ENCODE measurements around the gene SMC4.
A peak's percentile ranks its signal among the peaks of the same experiment; 100 is the strongest.
"Not testable (repeated sequence)": the region's sequence is repeated elsewhere in the genome, so short reads cannot be mapped to it uniquely, and the experiment has no call there.

Gene SMC4

GRCh38 chr3:160399125-160400029 is at the start of gene SMC4, which contains the start of gene IFT80:
Gene SMC4, plus strand, starts transcription at chr3:160399650. Its CDS starts 1,177 bp downstream, at chr3:160400827.
Gene IFT80, minus strand, starts transcription at chr3:160399225. Its CDS starts 14,625 bp downstream, at chr3:160384600.
- DNase-seq = peak; percentile 97

- DNase-seq = no peak
Observed at GRCh38 chr3:160355826-160356225, 43.6 kb upstream of the SMC4 start.

- DNase-seq = not testable (repeated sequence)
Observed at GRCh38 chr3:160362896-160363295, 36.6 kb upstream of the SMC4 start.

GRCh38 chr3:160365869-160366522 is 33.5 kb upstream of the SMC4 start:
- DNase-seq = no peak

GRCh38 chr3:160368804-160369203 is 30.6 kb upstream of the SMC4 start:
- DNase-seq = no peak

- DNase-seq = no peak
Observed at GRCh38 chr3:160369784-160370183, 29.7 kb upstream of the SMC4 start.

- no peak for DNase-seq
Observed at GRCh38 chr3:160370987-160371857, 28.2 kb upstream of the SMC4 start.

- no peak for DNase-seq
Observed at GRCh38 chr3:160372780-160373179, 26.7 kb upstream of the SMC4 start.

- DNase-seq = no peak
Observed at GRCh38 chr3:160373655-160374054, 25.8 kb upstream of the SMC4 start.

- no peak for DNase-seq
Observed at GRCh38 chr3:160374472-160374871, 25.0 kb upstream of the SMC4 start.

- no peak for DNase-seq
Observed at GRCh38 chr3:160374925-160375324, 24.5 kb upstream of the SMC4 start.

GRCh38 chr3:160376681-160377080 is 22.8 kb upstream of the SMC4 start:
- DNase-seq = no peak

GRCh38 chr3:160378331-160379109 is 20.9 kb upstream of the SMC4 start:
- DNase-seq = no peak

- DNase-seq = no peak
Observed at GRCh38 chr3:160379628-160380214, 19.7 kb upstream of the SMC4 start.

- DNase-seq = no peak
Observed at GRCh38 chr3:160381470-160381869, 18.0 kb upstream of the SMC4 start.

GRCh38 chr3:160384639-160385318 is 14.7 kb upstream of the SMC4 start:
- no peak for DNase-seq

- no peak for DNase-seq
Observed at GRCh38 chr3:160390565-160391138, 8.8 kb upstream of the SMC4 start.

GRCh38 chr3:160392798-160393197 is 6.7 kb upstream of the SMC4 start:
- DNase-seq = no peak

GRCh38 chr3:160393346-160394008 is 6.0 kb upstream of the SMC4 start:
- DNase-seq = no peak

- DNase-seq = no peak
Observed at GRCh38 chr3:160394009-160394392, 5.4 kb upstream of the SMC4 start.

All from right hindlimb (tissue), 1 donor.